Fibroblast of lung (primary cell): ENCODE measurements around the gene GNAS. TPM values are rescaled to one million over a fixed set of nuclear protein-coding genes. Genes with fewer than 3 reads are reported as not detected.
A peak's percentile ranks its signal among the peaks of the same experiment; 100 is the strongest.

Experiments used
- DNase-seq, 2 donors: peaks; one replicate each; pipeline versions ENCODE4 v3.0.0 to v3.0.0-alpha.2; 2010; ENCODE audit warnings: low read depth in 2 of 2
- H2AFZ ChIP-seq: 2 replicates; pipeline ENCODE4 v1.5.1; 2012; ENCODE audit warnings: low read length, control low read depth, inconsistent platforms
- H3K27ac ChIP-seq: 2 replicates; pipeline ENCODE4 v1.5.1; 2011; ENCODE audit warnings: low read length, control low read depth; ENCODE audit not compliant: insufficient read depth
- H3K27me3 ChIP-seq: 2 replicates; pipeline ENCODE4 v1.5.1; 2011; ENCODE audit warnings: mild to moderate bottlenecking, low read length; ENCODE audit not compliant: control insufficient read depth, insufficient read depth
- H3K36me3 ChIP-seq: 2 replicates; pipeline ENCODE4 v1.5.1; 2011; ENCODE audit warnings: low read length; ENCODE audit not compliant: control insufficient read depth, insufficient read depth
- H3K4me1 ChIP-seq: 2 replicates; pipeline ENCODE4 v1.5.1; 2011; ENCODE audit warnings: low read length; ENCODE audit not compliant: control insufficient read depth, insufficient read depth; ENCODE audit errors: extremely low read depth
- H3K4me2 ChIP-seq: 2 replicates; pipeline ENCODE4 v1.5.1; 2011; ENCODE audit warnings: low read length, control low read depth; ENCODE audit not compliant: insufficient read depth; ENCODE audit errors: extremely low read depth
- H3K4me3 ChIP-seq, 4 experiments: fragments of 200-600 bp in 1 of 4; sonication (generic) in 1 of 4; replicated peaks in 1 of 4; 2 replicates each; pipeline ENCODE4 v1.5.1; 2011 to 2016; ENCODE audit warnings: low read length in 4 of 4, low read depth in 3 of 4, mild to moderate bottlenecking in 3 of 4, control low read depth in 2 of 4, inconsistent platforms in 1 of 4, mixed read lengths in 1 of 4; ENCODE audit not compliant: insufficient read depth in 1 of 4; ENCODE audit errors: control extremely low read depth in 1 of 4
- H3K79me2 ChIP-seq: 2 replicates; pipeline ENCODE4 v1.5.1; 2012; ENCODE audit warnings: mild to moderate bottlenecking, low read length, inconsistent platforms; ENCODE audit not compliant: control insufficient read depth, insufficient read depth
- H3K9ac ChIP-seq: 2 replicates; pipeline ENCODE4 v1.5.1; 2011; ENCODE audit warnings: mild to moderate bottlenecking, low read length, control low read depth; ENCODE audit not compliant: insufficient read depth
- H3K9me3 ChIP-seq: 2 replicates; pipeline ENCODE4 v1.5.1; 2012; ENCODE audit warnings: low read depth, low read length; ENCODE audit not compliant: control insufficient read depth, insufficient read depth
- H4K20me1 ChIP-seq: 2 replicates; pipeline ENCODE4 v1.5.1; 2011; ENCODE audit warnings: low read length; ENCODE audit not compliant: control insufficient read depth, insufficient read depth; ENCODE audit errors: extremely low read depth
- EZH2 ChIP-seq: IDR thresholded peaks from 2 replicates; pipeline ENCODE4 v1.5.1; 2012; ENCODE audit warnings: low read length, control low read depth, mild to moderate bottlenecking; ENCODE audit errors: missing control alignments
- polyA plus RNA-seq, 2 donors: library from polyadenylated mRNA; depleted of rRNA in 1 of 2; stranded (reverse) in 1 of 2; unstranded in 1 of 2; fragments of >200 nt; gene quantifications; 2 replicates each; pipeline ENCODE4 v1.2.1, GENCODE V29; 2011 to 2012; ENCODE audit warnings: missing spikeins in 1 of 2
- total RNA-seq: library from RNA; depleted of rRNA; stranded (reverse); fragments of >200 nt; gene quantifications from 2 replicates; pipeline ENCODE4 v1.2.1, GENCODE V29; 2014
- TF ChIP-seq, protein P1 (sequence below), 2 donors: IDR thresholded peaks in 1 of 2; conservative IDR thresholded peaks in 1 of 2; 1 replicate in 1 of 2; 2 replicates in 1 of 2; pipeline ENCODE4 v1.5.1; 2011 to 2012; ENCODE audit warnings: low read length in 2 of 2, control low read depth in 1 of 2, inconsistent platforms in 1 of 2, low read depth in 1 of 2, mild to moderate bottlenecking in 1 of 2

Gene GNAS
- total and polyA plus RNA-seq, 2 donors (not counting 1 experiment from before 2014, with no cell fraction given): 421 to 1,357 TPM

DNA sequence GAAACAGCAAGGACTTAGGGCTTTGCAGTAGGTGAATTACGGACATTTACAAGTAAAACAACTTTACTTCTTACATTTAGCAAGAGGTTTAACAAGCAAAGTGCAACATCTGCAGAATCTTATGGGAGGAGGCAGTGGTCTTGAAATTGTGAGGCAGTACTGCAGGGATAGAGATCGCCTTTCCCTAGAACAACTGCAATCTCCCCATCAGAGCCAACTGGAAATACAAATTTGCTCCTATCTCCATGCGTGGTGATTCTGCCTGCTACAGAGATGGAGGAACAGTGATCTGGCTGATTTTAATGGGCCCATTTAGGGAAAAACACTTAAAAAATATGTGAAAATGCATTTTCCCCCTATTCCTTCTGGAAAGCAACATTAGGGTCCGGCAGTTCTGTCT is 25.9 kb downstream of the GNAS start:
- H3K9me3 ChIP-seq: no peaks in the 10 kb centered on the region
- H3K4me2 ChIP-seq: no peak overlapping the region
- no peaks in the 10 kb centered on the region for H3K4me1 ChIP-seq
- H4K20me1 ChIP-seq: no peaks in the 10 kb centered on the region
- no peaks in the 10 kb centered on the region for H3K79me2 ChIP-seq
- peaks cover 2% of the 10 kb centered on the region for H3K27me3 ChIP-seq
- H3K36me3 ChIP-seq: no peaks in the 10 kb centered on the region
- no peak overlapping the region for H3K4me3 ChIP-seq
- no peak for DNase-seq
- no peak overlapping the region for H3K9ac ChIP-seq
- no peak overlapping the region for H2AFZ ChIP-seq
- no peak overlapping the region for H3K27ac ChIP-seq
- TF ChIP-seq EZH2: no peak
- TF ChIP-seq, protein P1, sequence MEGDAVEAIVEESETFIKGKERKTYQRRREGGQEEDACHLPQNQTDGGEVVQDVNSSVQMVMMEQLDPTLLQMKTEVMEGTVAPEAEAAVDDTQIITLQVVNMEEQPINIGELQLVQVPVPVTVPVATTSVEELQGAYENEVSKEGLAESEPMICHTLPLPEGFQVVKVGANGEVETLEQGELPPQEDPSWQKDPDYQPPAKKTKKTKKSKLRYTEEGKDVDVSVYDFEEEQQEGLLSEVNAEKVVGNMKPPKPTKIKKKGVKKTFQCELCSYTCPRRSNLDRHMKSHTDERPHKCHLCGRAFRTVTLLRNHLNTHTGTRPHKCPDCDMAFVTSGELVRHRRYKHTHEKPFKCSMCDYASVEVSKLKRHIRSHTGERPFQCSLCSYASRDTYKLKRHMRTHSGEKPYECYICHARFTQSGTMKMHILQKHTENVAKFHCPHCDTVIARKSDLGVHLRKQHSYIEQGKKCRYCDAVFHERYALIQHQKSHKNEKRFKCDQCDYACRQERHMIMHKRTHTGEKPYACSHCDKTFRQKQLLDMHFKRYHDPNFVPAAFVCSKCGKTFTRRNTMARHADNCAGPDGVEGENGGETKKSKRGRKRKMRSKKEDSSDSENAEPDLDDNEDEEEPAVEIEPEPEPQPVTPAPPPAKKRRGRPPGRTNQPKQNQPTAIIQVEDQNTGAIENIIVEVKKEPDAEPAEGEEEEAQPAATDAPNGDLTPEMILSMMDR (conservative IDR thresholded peaks at IDR 0.05 in 1 of 2, IDR thresholded peaks at IDR 0.05 in 1 of 2; ENCODE audit: low read depth in 1 of 2, low read length in 2 of 2): no peak

DNA sequence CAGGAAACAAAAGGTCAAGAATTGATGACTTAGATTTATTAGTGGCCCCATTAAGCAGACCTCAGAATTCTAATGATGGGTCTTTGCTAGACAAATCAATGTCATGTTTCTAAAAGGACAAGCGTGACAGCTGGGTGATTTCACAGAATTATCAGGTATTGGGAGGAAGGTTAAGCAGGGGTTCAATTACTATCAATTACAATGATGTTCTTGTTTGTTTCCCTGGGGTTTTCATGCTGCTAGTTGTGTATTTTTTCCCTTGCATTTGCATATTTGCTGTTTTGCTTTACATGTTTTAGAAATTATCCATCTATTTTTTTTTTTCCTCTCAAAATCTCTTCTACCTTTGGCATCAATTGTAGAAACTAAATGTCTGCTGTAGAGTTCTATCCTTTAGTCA is 27.9 kb downstream of the GNAS start:
- no peak for DNase-seq
- Histone ChIP-seq H3K4me2 (no peak overlapping the region), H3K79me2 (no peaks in the 10 kb centered on the region), H3K27me3 (peaks cover 2% of the 10 kb centered on the region), H4K20me1 (no peaks in the 10 kb centered on the region), H3K9ac (no peak overlapping the region), H3K4me3 (no peak overlapping the region), H3K36me3 (no peaks in the 10 kb centered on the region), H3K27ac (no peak overlapping the region), H3K9me3 (no peaks in the 10 kb centered on the region), H2AFZ (no peak overlapping the region), H3K4me1 (no peaks in the 10 kb centered on the region)
- TF ChIP-seq EZH2: no peak
- TF ChIP-seq, protein P1 (conservative IDR thresholded peaks at IDR 0.05 in 1 of 2, IDR thresholded peaks at IDR 0.05 in 1 of 2; ENCODE audit: low read depth in 1 of 2, low read length in 2 of 2): no peak

DNA sequence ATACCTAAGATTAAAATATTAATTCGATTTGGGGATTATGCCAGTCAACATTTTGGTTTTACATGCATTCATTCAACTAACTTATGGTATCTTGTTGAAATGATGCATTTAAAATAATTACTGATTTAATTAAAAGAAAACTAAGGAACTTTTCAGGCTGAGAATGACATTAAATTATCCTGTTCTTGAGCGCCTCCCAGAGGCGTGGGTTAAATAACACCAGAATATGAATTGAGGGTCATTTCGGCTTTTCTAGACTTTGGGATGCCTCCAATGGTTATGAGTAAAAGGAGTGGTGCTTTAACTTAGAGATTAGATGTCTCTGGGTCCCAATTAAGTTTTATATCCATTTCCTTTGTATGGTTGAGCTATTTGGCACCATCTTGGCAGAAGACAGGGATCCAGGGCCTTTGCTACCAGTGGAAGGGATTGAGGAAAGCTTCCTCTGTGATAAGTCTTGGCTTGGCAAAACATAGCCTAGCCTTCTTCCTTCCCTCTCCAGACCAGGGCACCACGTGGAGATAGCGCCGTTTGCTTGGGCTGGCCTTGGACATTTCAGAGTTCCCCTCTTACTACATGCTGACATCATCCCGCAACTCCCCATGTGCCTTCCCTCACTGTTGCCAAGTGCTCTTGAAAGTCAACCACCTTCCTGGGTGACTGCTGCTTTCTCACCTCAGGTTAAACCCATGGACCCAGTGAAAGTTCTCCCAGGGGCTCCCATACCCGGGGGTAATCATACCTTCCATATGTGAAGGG is 28.7 kb downstream of the GNAS start:
- H3K27me3 ChIP-seq: peaks cover 2% of the 10 kb centered on the region
- no peaks in the 10 kb centered on the region for H3K36me3 ChIP-seq
- TF ChIP-seq, protein P1 (conservative IDR thresholded peaks at IDR 0.05 in 1 of 2, IDR thresholded peaks at IDR 0.05 in 1 of 2; ENCODE audit: low read depth in 1 of 2, low read length in 2 of 2): peak in 1 of 2 donors; percentile 30
- TF ChIP-seq EZH2: no peak
- H3K4me3 ChIP-seq: no peak overlapping the region
- no peaks in the 10 kb centered on the region for H3K79me2 ChIP-seq
- no peaks in the 10 kb centered on the region for H3K9me3 ChIP-seq
- no peak overlapping the region for H3K4me2 ChIP-seq
- no peak overlapping the region for H3K9ac ChIP-seq
- H3K27ac ChIP-seq: no peak overlapping the region
- no peak for DNase-seq
- H3K4me1 ChIP-seq: no peaks in the 10 kb centered on the region
- no peaks in the 10 kb centered on the region for H4K20me1 ChIP-seq
- H2AFZ ChIP-seq: no peak overlapping the region
